Stimulated activated naive B cell treated with anti-CD40 and anti-IgM and Interleukin-4, amounts not matched to agents 10 μg/mL and 1 μg/mL and 100 μg/mL, for 72 hours (primary cell): ENCODE data around the gene RNF38.
"Not testable (repeated sequence)": the region's sequence is repeated elsewhere in the genome, so short reads cannot be mapped to it uniquely, and the experiment has no call there.

Experiments
- ATAC-seq, 2 donors: fragments of 150-1000 bp; cut with Tn5 transposase; replicated peaks; 2 replicates each; pipeline ENCODE4 v1.10.0; 2021; ENCODE audit warnings: moderate library complexity in 1 of 2
- DNase-seq: peaks from one replicate; pipeline ENCODE4 v3.0.0; 2021
- H3K27ac Mint-ChIP-seq: one replicate; pipeline ENCODE4 v1.8.0; 2022; ENCODE audit warnings: mild to moderate bottlenecking, mixed read lengths
- H3K27me3 Mint-ChIP-seq, 2 donors: one replicate each; pipeline ENCODE4 v1.8.0; 2022; ENCODE audit warnings: mixed read lengths in 2 of 2
- H3K36me3 Mint-ChIP-seq, 2 donors: one replicate each; pipeline ENCODE4 v1.8.0; 2022; ENCODE audit warnings: mixed read lengths in 2 of 2, mild to moderate bottlenecking in 1 of 2
- H3K4me1 Mint-ChIP-seq, 2 donors: one replicate each; pipeline ENCODE4 v1.8.0; 2022; ENCODE audit warnings: mixed read lengths in 2 of 2, mild to moderate bottlenecking in 1 of 2
- H3K4me3 Mint-ChIP-seq, 2 donors: one replicate each; pipeline ENCODE4 v1.8.0; 2022; ENCODE audit warnings: mild to moderate bottlenecking in 2 of 2, mixed read lengths in 2 of 2, moderate library complexity in 1 of 2
- H3K9me3 Mint-ChIP-seq, 2 donors: one replicate each; pipeline ENCODE4 v1.8.0; 2022; ENCODE audit warnings: mixed read lengths in 2 of 2, mild to moderate bottlenecking in 1 of 2

The RNF38 gene

GRCh38 chr9:36399980-36400331 lies at the start of gene RNF38:
Gene RNF38 (minus strand): TSS chr9:36400269. CDS start chr9:36400108, 161 bp downstream.
- H3K4me1 Mint-ChIP-seq = peaks cover 15 to 35% of the 10 kb centered on the region in 2 donors
- ATAC-seq = no peak

GRCh38 chr9:36448555-36448954 lies 48.5 kb upstream of the RNF38 start:
- H3K9me3 Mint-ChIP-seq, H3K4me3 Mint-ChIP-seq, H3K36me3 Mint-ChIP-seq, H3K27ac Mint-ChIP-seq, ATAC-seq, DNase-seq, H3K27me3 Mint-ChIP-seq: not testable (repeated sequence)
- peaks cover 17 to 24% of the 10 kb centered on the region in 2 donors for H3K4me1 Mint-ChIP-seq

More at GRCh38 chr9:36399980-36400331, at the start of gene RNF38:
- Mint-ChIP-seq H3K4me3 (peak within 1 kb of the TSS; percentile 86 to 93), H3K9me3 (no peaks in the 10 kb centered on the region), H3K27ac (peak within 1 kb of the TSS; percentile 98), H3K27me3 (no peaks in the 10 kb centered on the region), H3K36me3 (peaks cover 0 to 4% of the 10 kb centered on the region in 2 donors)
- no peak for DNase-seq

DNA sequence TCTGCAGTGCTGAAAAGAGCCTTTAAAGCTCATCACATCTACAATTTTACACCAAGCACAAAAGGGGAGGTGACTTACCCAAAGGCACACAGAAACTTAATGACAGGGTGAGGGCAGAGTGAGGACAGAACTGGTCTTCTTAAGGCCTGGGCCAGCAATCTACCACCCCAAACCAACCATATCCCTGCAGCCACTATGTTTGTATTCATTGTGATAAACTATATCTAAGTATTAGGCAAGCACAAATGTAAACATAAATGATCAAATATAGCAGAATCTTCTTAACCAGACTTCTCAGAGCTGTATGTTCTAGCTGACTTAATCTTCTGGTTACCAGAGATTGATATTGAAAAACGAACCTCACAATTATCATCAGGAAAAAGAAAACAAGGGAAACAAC lies 47.9 kb upstream of the RNF38 start:
- Mint-ChIP-seq H3K27me3 (no peaks in the 10 kb centered on the region), H3K27ac (no peak overlapping the region), H3K4me1 (peaks cover 17 to 27% of the 10 kb centered on the region in 2 donors), H3K36me3 (peaks cover 6 to 10% of the 10 kb centered on the region in 2 donors), H3K9me3 (no peaks in the 10 kb centered on the region), H3K4me3 (no peak overlapping the region)
- DNase-seq (no peak), ATAC-seq (no peak)

GRCh38 chr9:36446678-36447077 lies 46.6 kb upstream of the RNF38 start:
- ATAC-seq, H3K9me3 Mint-ChIP-seq, H3K4me3 Mint-ChIP-seq, DNase-seq, H3K27me3 Mint-ChIP-seq, H3K27ac Mint-ChIP-seq: not testable (repeated sequence)
- peaks cover 17 to 33% of the 10 kb centered on the region in 2 donors for H3K4me1 Mint-ChIP-seq
- H3K36me3 Mint-ChIP-seq = peaks cover 3 to 10% of the 10 kb centered on the region in 2 donors

- no peak for ATAC-seq
- no peak for DNase-seq
- H3K9me3 Mint-ChIP-seq = no peaks in the 10 kb centered on the region
- H3K27me3 Mint-ChIP-seq = no peaks in the 10 kb centered on the region
- peaks cover 3 to 10% of the 10 kb centered on the region in 2 donors for H3K36me3 Mint-ChIP-seq
- H3K4me1 Mint-ChIP-seq = peaks cover 17 to 33% of the 10 kb centered on the region in 2 donors
- H3K4me3 Mint-ChIP-seq = no peak overlapping the region
- no peak overlapping the region for H3K27ac Mint-ChIP-seq
Observed at GRCh38 chr9:36445800-36446361, 45.8 kb upstream of the RNF38 start.

DNA sequence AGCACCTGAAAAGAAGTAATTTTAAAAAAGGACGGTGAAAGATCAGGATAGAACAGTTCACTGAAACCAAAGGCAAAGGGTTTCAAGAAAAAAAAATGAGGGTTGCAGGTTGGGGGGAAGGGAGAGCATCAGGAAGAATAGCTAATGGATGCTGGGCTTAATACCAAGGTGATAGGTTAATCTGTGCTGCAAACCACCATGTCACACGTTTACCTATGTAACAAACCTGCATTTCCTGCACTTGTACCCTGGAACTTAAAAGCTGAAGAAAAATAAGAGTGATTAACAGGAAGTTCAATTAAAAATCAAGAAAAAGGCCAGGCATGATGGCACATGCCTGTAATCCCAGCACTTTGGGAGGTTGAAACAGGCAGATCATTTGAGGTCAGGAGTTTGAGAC lies 44.1 kb upstream of the RNF38 start:
- Mint-ChIP-seq H3K27ac (no peak overlapping the region), H3K4me3 (no peak overlapping the region), H3K27me3 (no peaks in the 10 kb centered on the region), H3K4me1 (peaks cover 17 to 33% of the 10 kb centered on the region in 2 donors), H3K9me3 (no peaks in the 10 kb centered on the region), H3K36me3 (peaks cover 3 to 10% of the 10 kb centered on the region in 2 donors)
- no peak for DNase-seq
- ATAC-seq = no peak

- ATAC-seq = no peak
Observed at GRCh38 chr9:36443581-36443980, 43.5 kb upstream of the RNF38 start.

DNA sequence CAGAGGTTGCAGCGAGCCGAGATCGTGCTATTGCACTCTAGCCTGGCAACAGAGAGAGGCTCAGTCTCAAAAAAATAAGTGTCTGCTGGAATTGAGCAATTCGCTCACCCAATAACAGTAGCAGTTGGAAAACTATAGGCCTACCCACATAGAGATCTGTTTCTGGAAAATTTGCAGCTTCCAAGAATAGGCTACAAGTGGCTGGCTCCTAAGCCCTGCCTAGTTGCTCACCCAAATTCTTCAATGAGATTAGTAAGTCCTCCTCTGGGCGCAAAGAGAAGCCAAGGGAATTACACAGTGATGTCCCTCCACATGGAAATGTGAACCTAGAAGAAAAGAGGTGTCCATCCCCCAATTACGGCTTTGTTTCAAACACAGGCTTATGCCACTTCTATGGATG lies 42.6 kb upstream of the RNF38 start:
- DNase-seq (no peak), ATAC-seq (no peak)
- Mint-ChIP-seq H3K4me1 (peaks cover 15 to 25% of the 10 kb centered on the region in 2 donors), H3K9me3 (no peaks in the 10 kb centered on the region), H3K4me3 (no peak overlapping the region), H3K36me3 (peaks cover 3 to 12% of the 10 kb centered on the region in 2 donors), H3K27me3 (no peaks in the 10 kb centered on the region), H3K27ac (no peak overlapping the region)

More at GRCh38 chr9:36443581-36443980, 43.5 kb upstream of the RNF38 start:
- no peak for DNase-seq
- Mint-ChIP-seq H3K9me3 (no peaks in the 10 kb centered on the region), H3K27ac (no peak overlapping the region), H3K4me3 (no peak overlapping the region), H3K36me3 (peaks cover 3 to 10% of the 10 kb centered on the region in 2 donors), H3K4me1 (peaks cover 17 to 33% of the 10 kb centered on the region in 2 donors), H3K27me3 (no peaks in the 10 kb centered on the region)

- ATAC-seq = no peak
- H3K4me3 Mint-ChIP-seq = no peak overlapping the region
Observed at GRCh38 chr9:36441966-36442365, 41.9 kb upstream of the RNF38 start.

DNA sequence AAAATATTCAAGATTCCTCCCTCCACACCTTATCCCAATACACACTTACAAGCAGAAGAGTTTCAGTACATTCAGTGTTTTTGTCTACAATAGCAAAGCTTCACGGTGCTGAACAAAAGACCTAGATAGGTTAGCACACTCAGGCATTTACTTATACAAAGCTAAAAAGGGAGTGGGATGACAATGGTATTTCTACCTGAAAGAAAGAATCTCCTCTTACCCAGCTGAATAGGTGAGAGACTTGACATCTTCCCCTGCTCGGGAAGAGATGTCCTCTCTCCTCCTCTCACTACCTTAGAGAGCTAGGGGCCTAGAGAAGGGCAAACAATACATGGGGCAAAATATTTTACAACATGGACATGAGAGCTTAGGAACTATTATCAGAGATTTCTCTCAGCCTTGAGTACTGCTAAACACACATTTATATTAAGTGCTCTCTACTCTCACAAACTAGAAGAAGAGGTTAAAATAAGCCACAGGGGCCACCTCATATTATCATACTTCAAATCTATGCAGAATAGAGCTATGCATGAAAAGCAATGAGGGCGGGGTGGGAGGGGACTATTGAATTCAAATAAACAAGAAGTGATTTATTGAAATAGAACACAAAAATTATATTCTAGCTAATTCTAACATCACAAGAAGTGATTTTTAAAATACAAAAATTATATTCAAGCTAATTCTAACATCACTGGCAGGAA lies 38.6 kb upstream of the RNF38 start:
- Mint-ChIP-seq H3K9me3 (no peaks in the 10 kb centered on the region), H3K27me3 (no peaks in the 10 kb centered on the region), H3K4me3 (no peak overlapping the region), H3K27ac (no peak overlapping the region), H3K4me1 (peaks cover 10 to 24% of the 10 kb centered on the region in 2 donors), H3K36me3 (peaks cover 0 to 7% of the 10 kb centered on the region in 2 donors)
- DNase-seq = no peak
- ATAC-seq = no peak

More at GRCh38 chr9:36441966-36442365, 41.9 kb upstream of the RNF38 start:
- Mint-ChIP-seq H3K4me1 (peaks cover 15 to 29% of the 10 kb centered on the region in 2 donors), H3K27me3 (no peaks in the 10 kb centered on the region), H3K9me3 (no peaks in the 10 kb centered on the region), H3K36me3 (peaks cover 3 to 14% of the 10 kb centered on the region in 2 donors), H3K27ac (no peak overlapping the region)
- DNase-seq = no peak

DNA sequence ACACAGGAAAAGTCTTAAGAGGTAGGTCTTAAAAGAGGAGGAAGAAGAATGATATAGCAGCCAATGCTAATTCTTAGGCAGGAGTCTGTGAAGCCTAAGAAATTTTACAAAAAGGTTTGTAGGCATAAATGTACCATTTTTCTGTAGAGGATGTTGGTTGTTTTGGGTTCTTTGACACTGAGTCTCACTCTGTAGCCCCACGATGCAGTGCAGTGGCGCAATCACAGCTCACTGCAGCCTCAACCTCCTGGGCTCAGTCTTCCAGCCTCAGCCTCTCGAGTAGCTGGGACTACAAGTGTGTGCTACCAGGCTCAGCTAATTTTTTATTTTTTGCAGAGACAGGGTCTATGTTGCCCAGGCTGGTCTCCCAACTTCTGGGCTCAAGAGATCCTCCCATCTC lies 37.7 kb upstream of the RNF38 start:
- Mint-ChIP-seq H3K36me3 (peaks cover 0 to 5% of the 10 kb centered on the region in 2 donors), H3K4me1 (peaks cover 9 to 20% of the 10 kb centered on the region in 2 donors), H3K27me3 (no peaks in the 10 kb centered on the region), H3K27ac (no peak overlapping the region), H3K9me3 (no peaks in the 10 kb centered on the region), H3K4me3 (no peak overlapping the region)
- ATAC-seq (no peak), DNase-seq (no peak)

DNA sequence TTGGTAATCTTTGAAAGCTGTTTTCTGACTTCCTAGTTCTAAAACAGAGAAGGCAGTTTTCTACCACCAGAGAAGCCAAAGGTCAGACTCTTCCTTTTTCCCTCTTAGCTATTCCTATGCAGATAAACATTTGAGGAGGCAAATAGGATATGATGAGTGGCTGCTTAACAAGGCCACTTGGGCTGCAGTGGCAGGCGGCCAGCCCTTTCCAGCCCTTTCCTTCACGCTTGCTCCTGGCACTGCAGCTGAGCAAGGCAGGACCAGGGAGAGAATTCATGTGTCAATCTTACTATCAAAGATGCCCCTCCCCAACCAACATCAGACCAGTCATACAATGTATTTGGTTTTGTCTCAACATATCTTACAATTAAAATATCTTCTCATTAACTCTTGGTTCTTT lies 36.8 kb upstream of the RNF38 start:
- Mint-ChIP-seq H3K4me3 (no peak overlapping the region), H3K27ac (no peak overlapping the region), H3K4me1 (peaks cover 7 to 16% of the 10 kb centered on the region in 2 donors), H3K27me3 (no peaks in the 10 kb centered on the region), H3K9me3 (no peaks in the 10 kb centered on the region), H3K36me3 (peaks cover 0 to 5% of the 10 kb centered on the region in 2 donors)
- no peak for ATAC-seq
- DNase-seq = no peak

DNA sequence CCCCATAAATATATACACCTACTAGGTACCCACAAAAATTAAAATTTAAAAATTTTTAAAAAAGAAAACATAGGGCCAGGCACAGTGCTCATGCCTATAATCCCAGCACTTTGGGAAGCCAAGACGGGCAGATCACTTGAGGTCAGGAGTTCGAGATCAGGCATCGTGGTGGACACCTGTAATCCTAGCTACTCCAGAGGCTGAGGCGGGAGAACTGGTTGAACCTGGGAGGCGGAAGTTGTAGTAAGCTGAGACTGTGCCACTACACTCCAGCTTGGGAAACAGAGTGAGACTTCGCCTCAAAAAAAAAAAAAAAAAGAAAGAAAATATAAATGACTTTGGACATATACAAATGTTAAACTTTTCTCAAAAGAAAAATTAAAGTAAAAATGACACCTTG lies 33.3 kb upstream of the RNF38 start:
- H3K4me1 Mint-ChIP-seq = peaks cover 9 to 14% of the 10 kb centered on the region in 2 donors
- H3K36me3 Mint-ChIP-seq = peaks cover 4 to 9% of the 10 kb centered on the region in 2 donors
- no peak for DNase-seq
- H3K9me3 Mint-ChIP-seq = no peaks in the 10 kb centered on the region
- no peak for ATAC-seq
- no peak overlapping the region for H3K27ac Mint-ChIP-seq
- H3K27me3 Mint-ChIP-seq = no peaks in the 10 kb centered on the region
- H3K4me3 Mint-ChIP-seq = no peak overlapping the region

GRCh38 chr9:36431078-36431477 lies 31.0 kb upstream of the RNF38 start:
- Mint-ChIP-seq H3K4me3 (no peak overlapping the region), H3K9me3 (no peaks in the 10 kb centered on the region), H3K36me3 (peaks cover 5 to 15% of the 10 kb centered on the region in 2 donors), H3K4me1 (peaks cover 5 to 9% of the 10 kb centered on the region in 2 donors), H3K27me3 (no peaks in the 10 kb centered on the region), H3K27ac (no peak overlapping the region)
- DNase-seq (no peak), ATAC-seq (no peak)

DNA sequence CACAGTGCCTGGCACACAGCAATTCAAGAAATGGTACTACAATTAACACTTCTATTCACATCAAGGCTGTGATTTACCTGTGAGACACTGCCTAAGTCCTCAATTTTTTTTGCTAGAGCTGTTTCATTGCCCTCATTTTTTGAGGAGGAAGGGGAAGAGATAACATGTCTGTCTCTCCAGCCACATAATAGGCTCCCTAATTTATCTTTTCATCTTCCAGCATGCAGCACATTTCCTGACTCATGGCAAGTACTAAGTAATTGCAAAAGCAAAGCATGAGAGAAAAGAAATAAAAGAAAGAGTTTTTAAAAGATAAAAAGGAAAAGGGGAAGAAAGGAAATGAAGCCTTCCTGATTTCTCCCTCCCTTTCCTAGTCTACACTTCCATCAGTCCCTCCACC lies 26.9 kb upstream of the RNF38 start:
- Mint-ChIP-seq H3K27ac (no peak overlapping the region), H3K36me3 (peaks cover 9 to 23% of the 10 kb centered on the region in 2 donors), H3K4me3 (no peak overlapping the region), H3K4me1 (peaks cover 4 to 5% of the 10 kb centered on the region in 2 donors), H3K27me3 (no peaks in the 10 kb centered on the region), H3K9me3 (no peaks in the 10 kb centered on the region)
- no peak for ATAC-seq
- no peak for DNase-seq
